ENCODE results near the gene GABRG3. TPM values are rescaled to one million over a fixed set of nuclear protein-coding genes. Genes with fewer than 3 reads are reported as not detected.

The GABRG3 gene
- total and polyA plus RNA-seq, 2 of the 4 experiments (the other 2 are of a cell fraction) = not detected

GRCh38 chr15:26939398-26939797, 31.6 kb upstream of the GABRG3 start:
- WGBS, 2 experiments (ENCODE audit: extremely low coverage in 2 of 2, insufficient read length in 1 of 2) = 44% methylated on average over 2 of the region's 5 CpGs; no CpG with 5 or more reads in 1 of the 2 experiments
- Histone ChIP-seq H3K36me3 (ENCODE audit: control insufficient read depth, insufficient read depth, low read length) (no peaks in the 10 kb centered on the region), H3K14ac (replicated peaks; ENCODE audit: low read depth, low read length) (no peak overlapping the region), H2AK9ac (replicated peaks; ENCODE audit: low read depth, low read length, poor library complexity) (no peak overlapping the region), H3K4me2 (ENCODE audit: low read depth, low read length) (no peak overlapping the region), H3K18ac (ENCODE audit: low read depth, low read length) (no peak overlapping the region), H4K5ac (ENCODE audit: low read depth, low read length) (no peak overlapping the region), H3K9me3 (ENCODE audit: control insufficient read depth, insufficient read depth, low read length) (peaks cover 47% of the 10 kb centered on the region), H3K79me1 (ENCODE audit: low read depth in 1 of 2, low read length in 2 of 2) (no peaks in the 10 kb centered on the region), H2AK5ac (ENCODE audit: low read depth, low read length) (no peak overlapping the region), H2BK120ac (ENCODE audit: low read depth, low read length) (no peak overlapping the region), H4K91ac (ENCODE audit: insufficient read depth, low read depth, low read length) (no peak overlapping the region), H4K8ac (ENCODE audit: low read depth in 2 of 2, low read length in 2 of 2) (no peak overlapping the region), H3K9me1 (ENCODE audit: insufficient read depth, low read length) (no peaks in the 10 kb centered on the region), H2AFZ (replicated peaks; ENCODE audit: low read length, poor library complexity) (no peak overlapping the region), H2BK20ac (ENCODE audit: low read depth, low read length) (no peak overlapping the region), H3K4me3 (ENCODE audit: insufficient read depth, low read depth, low read length) (no peak overlapping the region), H3K27me3 (ENCODE audit: control insufficient read depth, insufficient read depth, low read length) (no peaks in the 10 kb centered on the region), H4K20me1 (ENCODE audit: insufficient read depth, low read length) (no peaks in the 10 kb centered on the region), H3K9ac (ENCODE audit: low read depth, low read length) (no peak overlapping the region), H3K4me1 (ENCODE audit: control insufficient read depth, insufficient read depth, low read length) (no peaks in the 10 kb centered on the region), H3K23ac (ENCODE audit: low read depth, low read length) (no peak overlapping the region), H3K56ac (ENCODE audit: extremely low read depth, insufficient read depth, low read length) (no peak overlapping the region), H2BK15ac (ENCODE audit: low read depth, low read length) (no peak overlapping the region), H3K27ac (ENCODE audit: insufficient read depth, low read length) (no peak overlapping the region), H2BK5ac (ENCODE audit: low read depth, low read length, poor library complexity, severe bottlenecking) (no peak overlapping the region), H3K4ac (ENCODE audit: low read depth, low read length) (no peak overlapping the region)
- ChIA-PET POLR2A (ENCODE audit: unreplicated experiment) (no interaction called here), CTCF (no interaction called here)
- dilution Hi-C loops (cut with HindIII; ENCODE audit: low sequenced_read_pairs, unreplicated experiment) = no loop called here
- BruUV-seq (replicated peaks) = no TSS peak
- DNase-seq (no peak), ATAC-seq (ENCODE audit: low read depth) (no peak)
- in situ Hi-C loops (cut with MboI; ENCODE audit: low sequenced_read_pairs) = no loop called here
- TF ChIP-seq CHD1 (IDR thresholded peaks at IDR 0.05; ENCODE audit: low read depth, low read length) = no peak
- no peak for TF ChIP-seq NFE2L2 (IDR thresholded peaks at IDR 0.05; ENCODE audit: low read depth, low read length)
- TF ChIP-seq MXI1 (IDR thresholded peaks at IDR 0.05; ENCODE audit: borderline replicate concordance, low read depth, low read length) = no peak
- no peak for TF ChIP-seq SMC3 (IDR thresholded peaks at IDR 0.05; ENCODE audit: low read depth, low read length)
- intact Hi-C loops (cut with micrococcal nuclease) = no loop called here

Measured in IMR-90 (cell line).